Activated T-helper 2 cell treated with anti-CD3 and anti-CD28 coated beads, Interferon-gamma antibody, Interleukin-2, Interleukin-4, amounts not matched to agents 10 μg/mL and 5 μg/mL and 100 μg/mL, durations not matched to agents 14 hours and 24 hours and 36 hours (primary cell): Measurements from ENCODE around the gene TFF3. TPM values are rescaled to one million over a fixed set of nuclear protein-coding genes. Genes with fewer than 3 reads are reported as not detected.
"Not testable (repeated sequence)": the region's sequence is repeated elsewhere in the genome, so short reads cannot be mapped to it uniquely, and the experiment has no call there.

Source experiments
- DNase-seq: peaks from one replicate; pipeline ENCODE4 v3.0.0; 2021; ENCODE audit warnings: low spot score
- H3K27ac Mint-ChIP-seq: one replicate; pipeline ENCODE4 v1.8.0; 2021; ENCODE audit warnings: mixed read lengths
- H3K27me3 Mint-ChIP-seq: one replicate; pipeline ENCODE4 v1.8.0; 2021; ENCODE audit warnings: low read depth, mixed read lengths
- H3K36me3 Mint-ChIP-seq: one replicate; pipeline ENCODE4 v1.8.0; 2021; ENCODE audit warnings: low read depth, mixed read lengths
- H3K4me1 Mint-ChIP-seq: one replicate; pipeline ENCODE4 v1.8.0; 2021; ENCODE audit warnings: low read depth, mixed read lengths
- H3K4me3 Mint-ChIP-seq: one replicate; pipeline ENCODE4 v1.8.0; 2021; ENCODE audit warnings: low read depth, mild to moderate bottlenecking, moderate library complexity, mixed read lengths
- H3K9me3 Mint-ChIP-seq: one replicate; pipeline ENCODE4 v1.8.0; 2021; ENCODE audit warnings: mixed read lengths
- intact Hi-C: fragments of 100-400 bp; cut with micrococcal nuclease; formaldehyde crosslinking; loops from one replicate; pipeline ENCODE4 v1.15.1; 2023
- total RNA-seq: library from RNA; stranded (reverse); gene quantifications from 2 replicates; pipeline ENCODE4 v1.2.3, GENCODE V29; 2022

The TFF3 gene
- total RNA-seq, 1 donor from 2014 or later = not detected

DNA sequence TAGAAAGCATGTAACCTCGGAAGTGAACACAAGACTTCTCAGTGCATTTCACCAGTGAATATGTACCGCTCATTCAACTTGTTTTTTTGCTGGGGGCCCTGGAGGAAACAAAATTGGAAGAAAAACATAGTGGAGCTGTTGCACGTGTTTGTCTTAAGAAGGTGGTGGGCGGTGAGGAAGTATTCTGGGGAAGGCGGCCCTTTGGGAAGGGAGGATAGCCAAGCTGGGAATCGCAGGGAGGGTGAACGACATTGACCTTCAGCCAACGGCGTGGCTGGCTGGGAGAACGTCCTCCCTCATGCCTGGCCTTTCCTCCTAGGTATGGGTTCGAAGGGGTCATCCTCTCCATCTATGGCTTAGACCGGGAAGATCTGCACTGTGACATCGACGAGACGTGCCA, 19.4 kb downstream of the TFF3 start:
- no peaks in the 10 kb centered on the region for H3K27me3 Mint-ChIP-seq
- H3K4me1 Mint-ChIP-seq = peaks cover 12% of the 10 kb centered on the region
- H3K4me3 Mint-ChIP-seq = no peak overlapping the region
- no peaks in the 10 kb centered on the region for H3K9me3 Mint-ChIP-seq
- no peak for DNase-seq
- no peaks in the 10 kb centered on the region for H3K36me3 Mint-ChIP-seq
- no peak overlapping the region for H3K27ac Mint-ChIP-seq
- intact Hi-C loops = no loop called here

DNA sequence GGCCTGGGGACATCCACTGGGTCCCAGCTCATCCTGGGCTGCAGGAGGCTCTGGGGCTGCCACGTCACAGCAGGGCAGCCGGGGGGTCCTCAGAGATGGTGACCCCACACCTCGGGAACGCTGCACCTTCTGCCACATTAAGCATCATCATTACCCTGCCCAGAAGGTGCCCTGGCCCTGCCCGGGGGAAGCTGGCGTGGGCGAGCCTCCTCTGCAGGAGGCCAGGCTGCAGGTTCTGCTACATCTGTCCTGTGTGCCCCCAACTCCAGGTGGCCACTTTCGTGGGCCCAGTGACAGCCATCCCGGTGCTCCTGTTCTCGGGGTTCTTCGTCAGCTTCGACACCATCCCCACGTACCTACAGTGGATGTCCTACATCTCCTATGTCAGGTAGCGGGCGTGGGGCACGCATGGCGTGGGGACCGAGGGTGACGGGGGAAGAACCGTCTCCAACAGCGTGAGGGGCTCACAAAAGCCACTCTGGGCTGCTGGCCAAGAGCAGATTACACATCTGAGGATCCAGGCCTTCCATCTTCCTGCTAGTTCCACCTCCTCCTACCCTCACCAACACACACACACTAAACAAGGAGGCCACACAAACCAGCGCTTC, 20.8 kb downstream of the TFF3 start:
- no peak for DNase-seq
- Mint-ChIP-seq H3K4me3 (no peak overlapping the region), H3K27ac (no peak overlapping the region), H3K9me3 (no peaks in the 10 kb centered on the region), H3K27me3 (no peaks in the 10 kb centered on the region), H3K36me3 (no peaks in the 10 kb centered on the region), H3K4me1 (peaks cover 5% of the 10 kb centered on the region)
- intact Hi-C loops = no loop called here

DNA sequence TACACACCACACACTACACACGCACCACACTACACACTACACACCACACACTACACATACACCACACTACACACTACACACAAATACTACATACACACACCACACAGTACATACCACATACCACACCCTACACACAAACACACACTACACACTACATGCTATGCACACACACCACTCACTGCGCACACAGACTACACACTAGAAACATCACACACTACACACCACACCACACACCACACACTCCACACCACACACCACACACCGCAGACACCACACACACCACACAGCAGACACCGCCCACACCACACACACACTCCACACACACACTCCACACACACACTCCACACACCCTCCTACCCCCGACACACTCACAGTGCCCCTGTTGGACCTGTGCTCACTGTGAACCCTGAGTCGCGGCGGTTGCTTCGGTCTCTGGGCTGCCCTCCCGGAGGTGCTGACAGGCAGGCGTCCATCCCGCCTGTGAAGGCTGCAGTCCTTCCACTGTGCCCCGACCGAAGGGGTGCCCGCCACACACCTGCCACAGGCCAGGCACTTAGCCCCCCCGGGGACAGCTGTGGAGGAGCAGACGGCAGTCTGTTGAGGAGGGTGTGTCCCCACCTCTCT, 21.4 kb downstream of the TFF3 start:
- DNase-seq = no peak
- intact Hi-C loops = no loop called here
- no peaks in the 10 kb centered on the region for H3K9me3 Mint-ChIP-seq
- no peaks in the 10 kb centered on the region for H3K4me1 Mint-ChIP-seq
- H3K36me3 Mint-ChIP-seq = peaks cover 6% of the 10 kb centered on the region
- no peaks in the 10 kb centered on the region for H3K27me3 Mint-ChIP-seq
- H3K4me3 Mint-ChIP-seq = no peak overlapping the region
- no peak overlapping the region for H3K27ac Mint-ChIP-seq

DNA sequence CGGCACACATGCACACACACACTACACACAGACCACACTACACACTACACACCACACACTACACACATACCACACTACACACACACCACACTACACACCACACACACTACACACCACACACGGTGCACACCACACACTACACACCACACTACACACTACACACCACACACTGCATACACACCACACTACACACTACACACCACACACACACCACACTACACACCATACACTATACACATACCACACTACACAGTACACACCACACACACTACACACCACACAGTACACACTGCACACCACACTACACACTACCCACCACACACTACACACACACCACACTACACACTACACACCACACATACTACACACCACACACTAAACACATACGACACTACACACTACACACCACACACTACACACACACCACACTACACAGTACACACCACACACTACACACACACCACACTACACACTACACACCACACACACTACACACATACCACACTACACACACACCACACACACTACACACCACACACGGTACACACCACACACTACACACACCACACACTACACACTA, 22.6 kb downstream of the TFF3 start:
- H3K4me3 Mint-ChIP-seq, H3K4me1 Mint-ChIP-seq, DNase-seq, H3K27me3 Mint-ChIP-seq, H3K36me3 Mint-ChIP-seq, H3K27ac Mint-ChIP-seq, H3K9me3 Mint-ChIP-seq, intact Hi-C loops: not testable (repeated sequence)

DNA sequence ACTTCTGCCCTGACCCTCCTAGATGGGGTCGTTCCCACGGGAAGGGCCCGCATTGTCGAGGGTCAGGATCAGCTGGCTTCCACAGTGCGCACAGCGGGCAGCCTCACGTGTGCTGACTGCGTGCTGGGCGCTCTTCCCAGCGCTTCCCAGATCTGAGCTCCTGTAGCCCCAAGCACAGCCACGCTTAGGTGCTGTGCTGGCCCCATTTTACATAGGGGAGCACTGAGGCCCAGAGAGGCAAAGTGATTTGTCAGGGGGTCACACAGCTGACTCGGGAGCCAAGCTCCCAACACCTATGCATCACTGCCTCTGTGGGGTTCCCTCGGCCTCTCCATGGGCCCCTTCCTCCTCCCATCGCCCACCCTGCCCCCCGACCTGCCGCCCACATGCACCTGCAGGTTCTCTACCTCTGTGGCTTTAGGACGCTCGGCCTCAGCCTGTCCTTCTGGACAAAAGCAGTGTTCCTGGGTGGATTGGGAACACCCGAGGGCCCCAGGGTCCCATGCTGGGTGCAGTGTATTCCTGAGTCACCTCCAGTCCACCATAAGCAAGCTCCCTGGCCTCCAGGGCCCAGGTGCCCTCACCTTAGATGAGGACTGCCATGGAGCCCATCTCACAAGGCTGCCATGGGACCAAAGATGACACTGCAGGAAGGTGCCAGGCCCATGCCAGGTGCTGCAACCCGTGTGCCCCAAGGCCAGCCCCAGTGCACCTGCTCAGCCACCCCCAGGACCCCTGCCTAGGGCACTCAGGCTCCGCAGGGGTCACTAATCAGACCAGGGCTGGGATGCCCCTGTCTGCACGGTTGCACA, 23.3 kb downstream of the TFF3 start:
- Mint-ChIP-seq H3K4me1 (no peaks in the 10 kb centered on the region), H3K4me3 (no peak overlapping the region), H3K27me3 (no peaks in the 10 kb centered on the region), H3K27ac (no peak overlapping the region), H3K36me3 (peaks cover 10% of the 10 kb centered on the region), H3K9me3 (no peaks in the 10 kb centered on the region)
- DNase-seq = no peak
- intact Hi-C loops = no loop called here

DNA sequence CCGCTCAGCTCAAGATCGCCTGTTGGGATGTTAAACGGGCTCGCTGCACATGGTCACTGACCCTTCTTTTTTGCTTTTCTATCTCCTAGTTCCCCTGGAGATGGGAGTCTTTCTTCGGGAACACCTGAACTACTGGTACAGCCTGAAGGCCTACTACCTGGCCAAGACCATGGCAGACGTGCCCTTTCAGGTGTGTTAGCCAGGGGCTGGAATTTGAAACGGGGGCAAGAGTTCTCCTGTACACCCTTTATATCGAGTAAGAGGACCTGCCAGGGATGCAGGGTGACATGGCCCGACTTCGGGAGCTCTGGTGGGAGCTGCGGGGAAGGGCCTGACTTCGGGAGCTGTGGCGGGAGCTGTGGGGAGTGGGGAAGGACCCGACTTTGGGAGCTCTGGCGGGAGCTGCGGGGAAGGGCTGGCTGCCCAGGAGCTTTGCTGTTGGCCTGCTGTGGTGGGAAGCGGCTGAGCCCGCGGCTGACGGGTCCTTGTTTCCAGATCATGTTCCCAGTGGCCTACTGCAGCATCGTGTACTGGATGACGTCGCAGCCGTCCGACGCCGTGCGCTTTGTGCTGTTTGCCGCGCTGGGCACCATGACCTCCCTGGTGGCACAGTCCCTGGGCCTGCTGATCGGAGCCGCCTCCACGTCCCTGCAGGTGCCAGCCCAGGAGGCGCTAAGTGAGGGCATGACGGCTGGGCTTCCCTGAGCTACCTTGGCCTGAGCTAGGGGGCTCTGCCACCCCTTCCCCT, 24.0 kb downstream of the TFF3 start:
- no peaks in the 10 kb centered on the region for H3K27me3 Mint-ChIP-seq
- H3K4me1 Mint-ChIP-seq = no peaks in the 10 kb centered on the region
- no peaks in the 10 kb centered on the region for H3K9me3 Mint-ChIP-seq
- intact Hi-C loops = no loop called here
- no peak overlapping the region for H3K27ac Mint-ChIP-seq
- peaks cover 10% of the 10 kb centered on the region for H3K36me3 Mint-ChIP-seq
- H3K4me3 Mint-ChIP-seq = no peak overlapping the region
- no peak for DNase-seq

DNA sequence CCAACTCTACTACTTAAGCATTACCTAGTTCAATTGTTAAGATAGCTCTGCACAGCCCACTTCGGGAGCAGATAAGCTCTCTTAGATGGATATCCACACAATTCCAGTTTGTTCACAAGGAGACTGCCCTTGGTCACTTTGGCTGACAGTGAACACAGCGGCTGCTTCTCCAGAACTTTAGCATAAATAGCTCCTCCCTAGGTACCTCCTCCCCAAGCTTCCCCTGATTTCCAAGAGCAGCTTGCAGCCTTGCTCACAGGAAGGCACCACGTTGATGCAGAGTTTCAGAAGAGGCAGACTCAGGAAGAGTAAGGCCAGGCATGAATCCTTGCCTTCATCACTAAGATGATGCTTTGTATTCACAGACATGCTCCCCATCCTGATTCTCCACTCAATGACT, 24.7 kb downstream of the TFF3 start:
- intact Hi-C loops = no loop called here
- DNase-seq = no peak

DNA sequence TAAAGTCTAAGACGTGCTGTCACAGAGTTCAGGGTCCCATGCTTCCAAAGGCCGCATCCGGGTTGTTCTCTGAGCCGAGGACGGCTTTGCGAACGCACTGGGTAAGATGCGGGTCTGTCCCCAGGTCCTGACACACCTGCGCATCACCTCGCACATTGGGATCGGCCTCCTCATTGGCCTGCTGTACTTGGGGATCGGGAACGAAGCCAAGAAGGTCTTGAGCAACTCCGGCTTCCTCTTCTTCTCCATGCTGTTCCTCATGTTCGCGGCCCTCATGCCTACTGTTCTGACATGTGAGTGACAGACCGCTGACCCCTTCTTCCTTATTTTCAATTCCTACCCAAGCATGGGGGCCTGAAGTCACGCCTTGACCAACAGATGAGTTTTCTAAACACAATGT, 25.3 kb downstream of the TFF3 start:
- H3K4me1 Mint-ChIP-seq = no peaks in the 10 kb centered on the region
- DNase-seq = no peak
- H3K4me3 Mint-ChIP-seq = no peak overlapping the region
- peaks cover 10% of the 10 kb centered on the region for H3K36me3 Mint-ChIP-seq
- H3K27me3 Mint-ChIP-seq = no peaks in the 10 kb centered on the region
- no peaks in the 10 kb centered on the region for H3K9me3 Mint-ChIP-seq
- H3K27ac Mint-ChIP-seq = no peak overlapping the region
- intact Hi-C loops = no loop called here

More for the DNA sequence above, 24.7 kb downstream of the TFF3 start:
- no peaks in the 10 kb centered on the region for H3K27me3 Mint-ChIP-seq
- no peak overlapping the region for H3K4me3 Mint-ChIP-seq
- peaks cover 10% of the 10 kb centered on the region for H3K36me3 Mint-ChIP-seq
- H3K27ac Mint-ChIP-seq = no peak overlapping the region
- no peaks in the 10 kb centered on the region for H3K9me3 Mint-ChIP-seq
- no peaks in the 10 kb centered on the region for H3K4me1 Mint-ChIP-seq

DNA sequence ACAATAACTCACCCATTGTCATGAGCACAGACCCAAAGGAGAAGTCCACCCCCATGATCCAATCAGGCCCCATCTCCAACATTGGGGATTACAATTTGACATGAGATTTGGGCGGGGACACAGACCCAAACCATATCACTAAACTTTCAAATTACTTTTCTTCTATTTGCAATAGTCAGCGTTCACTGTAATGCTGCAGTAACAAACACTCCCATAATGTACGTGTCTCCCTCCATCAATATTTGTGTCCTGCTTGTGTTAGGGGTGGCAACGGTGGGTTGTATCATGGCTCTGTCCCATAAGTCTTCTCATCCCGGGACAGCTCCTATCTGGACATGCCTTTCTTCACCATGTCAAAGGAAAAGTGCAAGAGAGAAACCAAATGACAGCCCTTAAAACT, 26.2 kb downstream of the TFF3 start:
- Mint-ChIP-seq H3K27me3 (no peaks in the 10 kb centered on the region), H3K4me3 (no peak overlapping the region), H3K27ac (no peak overlapping the region), H3K4me1 (no peaks in the 10 kb centered on the region), H3K9me3 (no peaks in the 10 kb centered on the region), H3K36me3 (peaks cover 10% of the 10 kb centered on the region)
- DNase-seq = no peak
- intact Hi-C loops = no loop called here

DNA sequence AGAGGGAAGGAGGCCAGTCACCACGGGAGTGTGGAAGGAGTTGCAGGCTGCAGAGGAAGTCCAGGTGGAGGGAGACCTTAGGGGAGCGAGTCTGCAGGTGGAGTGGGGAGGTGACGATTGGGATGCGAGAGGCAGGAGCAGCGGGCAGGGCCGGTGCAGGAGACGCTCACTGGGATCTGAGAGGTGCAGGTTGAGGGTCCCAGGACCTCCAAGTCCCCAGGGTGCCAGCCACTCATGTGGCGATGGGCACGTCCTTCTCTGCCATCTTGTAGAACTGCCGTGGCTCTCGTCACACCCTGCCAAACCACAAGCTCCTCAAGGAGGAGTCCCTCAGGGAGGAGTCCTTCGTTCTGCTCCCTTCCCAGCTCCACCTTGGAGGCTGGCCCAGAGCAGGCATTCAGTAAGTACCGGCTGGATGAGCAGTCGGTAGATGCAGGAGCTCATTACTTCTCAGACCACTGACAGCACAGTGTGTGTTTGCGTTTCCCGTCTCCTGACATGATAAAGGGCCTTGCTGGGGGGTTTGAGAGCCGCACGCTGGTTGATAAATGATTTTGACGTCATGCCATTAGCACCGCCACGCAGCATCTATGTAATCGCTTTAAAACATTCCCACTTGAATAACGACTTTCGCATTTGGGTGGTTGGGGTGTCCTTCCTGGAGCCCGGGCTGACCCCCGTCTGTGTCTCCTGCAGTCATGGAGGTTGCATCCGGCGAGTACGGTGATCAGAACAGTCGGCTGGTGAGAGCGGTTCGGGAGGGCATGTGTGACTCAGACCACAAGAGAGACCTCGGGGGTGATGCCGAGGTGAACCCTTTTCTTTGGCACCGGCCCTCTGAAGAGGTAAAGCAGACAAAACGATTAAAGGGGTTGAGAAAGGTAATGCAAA, 27.8 kb downstream of the TFF3 start:
- Mint-ChIP-seq H3K27me3 (no peaks in the 10 kb centered on the region), H3K4me1 (no peaks in the 10 kb centered on the region), H3K4me3 (no peak overlapping the region), H3K9me3 (no peaks in the 10 kb centered on the region), H3K36me3 (peaks cover 10% of the 10 kb centered on the region), H3K27ac (no peak overlapping the region)
- DNase-seq = no peak
- intact Hi-C loops = no loop called here

DNA sequence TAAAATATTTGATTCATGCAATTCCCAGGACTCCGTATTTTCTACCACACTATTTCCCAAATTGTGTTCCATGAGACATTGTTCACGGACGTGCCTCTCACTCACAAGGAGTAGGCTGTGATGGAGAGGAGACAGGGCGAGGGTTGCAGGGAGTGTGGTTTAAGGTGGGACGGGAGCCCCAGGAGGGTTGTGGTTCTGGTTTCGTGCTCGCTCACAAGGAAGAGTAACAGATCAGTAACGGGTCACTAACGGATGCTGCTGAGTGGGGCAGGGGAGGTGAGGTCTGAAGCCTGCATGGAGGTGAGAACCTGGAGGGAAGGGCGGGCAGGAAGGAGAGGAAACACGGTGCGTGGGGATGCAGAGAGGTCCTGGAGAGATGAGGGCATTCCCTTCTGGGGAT, 28.8 kb downstream of the TFF3 start:
- Mint-ChIP-seq H3K27me3 (no peaks in the 10 kb centered on the region), H3K27ac (no peak overlapping the region), H3K4me3 (no peak overlapping the region), H3K36me3 (peaks cover 10% of the 10 kb centered on the region), H3K4me1 (no peaks in the 10 kb centered on the region), H3K9me3 (no peaks in the 10 kb centered on the region)
- no peak for DNase-seq
- intact Hi-C loops = no loop called here
